Middle frontal gyrus (tissue), 1 donor: Measurements from ENCODE around the gene CHRNG.
"Not testable (repeated sequence)": the region's sequence is repeated elsewhere in the genome, so short reads cannot be mapped to it uniquely, and the experiment has no call there.

ENCODE experiments used
- DNase-seq: peaks from one replicate; pipeline ENCODE4 v3.0.0-alpha.2; 2015; ENCODE audit warnings: low spot score; ENCODE audit errors: extremely low spot score

The CHRNG gene

GRCh38 chr2:232543928-232544631 is 4.6 kb downstream of the CHRNG start:
- DNase-seq, result no peak

DNA sequence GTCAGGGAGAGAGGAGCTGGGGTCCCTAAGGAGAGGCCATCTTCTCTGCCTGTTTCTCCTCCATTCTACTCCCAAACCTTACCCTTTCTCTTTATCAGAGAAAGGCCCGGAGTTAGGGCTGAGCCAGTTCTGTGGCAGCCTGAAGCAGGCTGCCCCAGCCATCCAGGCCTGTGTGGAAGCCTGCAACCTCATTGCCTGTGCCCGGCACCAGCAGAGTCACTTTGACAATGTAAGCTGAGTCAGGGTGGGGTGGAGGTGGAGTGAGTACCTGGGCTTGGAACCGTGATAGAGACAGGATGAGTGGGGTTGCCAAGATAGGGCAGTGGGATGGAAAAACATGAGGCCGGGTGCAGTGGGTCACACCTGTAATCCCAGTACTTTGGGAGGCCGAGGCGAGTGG is 5.2 kb downstream of the CHRNG start:
- DNase-seq, result no peak

DNA sequence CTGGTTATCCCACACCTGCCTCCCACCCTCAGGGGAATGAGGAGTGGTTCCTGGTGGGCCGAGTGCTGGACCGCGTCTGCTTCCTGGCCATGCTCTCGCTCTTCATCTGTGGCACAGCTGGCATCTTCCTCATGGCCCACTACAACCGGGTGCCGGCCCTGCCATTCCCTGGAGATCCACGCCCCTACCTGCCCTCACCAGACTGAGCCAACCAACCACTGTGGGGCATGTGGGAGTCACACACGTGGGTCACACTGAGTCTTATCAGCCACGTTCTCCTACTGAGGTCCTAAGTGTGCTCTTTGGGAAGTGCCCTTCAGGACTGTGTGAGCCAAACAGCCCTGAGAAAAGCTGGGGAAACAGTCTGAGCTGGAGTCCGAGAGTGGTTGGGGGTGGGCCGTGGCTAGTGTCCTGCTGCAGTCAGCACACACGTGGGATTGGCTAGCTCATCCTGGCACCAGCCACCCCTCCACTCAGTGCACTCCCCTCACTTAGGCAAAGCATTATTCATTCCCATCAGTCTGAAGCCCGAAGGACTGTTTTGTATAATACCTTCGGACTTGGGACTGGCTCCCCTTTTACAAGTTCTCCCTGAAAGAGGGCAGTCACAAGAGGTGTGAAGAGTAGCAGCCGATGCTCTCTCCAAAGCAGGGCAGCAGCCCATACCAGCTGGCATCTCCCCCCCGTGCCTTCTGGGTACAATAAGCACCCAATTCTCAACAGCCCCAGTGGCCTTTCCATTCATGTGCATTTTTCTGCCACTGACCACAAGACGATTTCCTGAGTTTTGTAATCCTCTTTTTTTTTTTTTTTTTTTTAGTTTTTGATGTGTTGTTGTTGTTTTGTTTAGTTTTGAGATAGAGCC is 6.3 kb downstream of the CHRNG start:
- no peak for DNase-seq

- DNase-seq, result no peak
Measured at GRCh38 chr2:232547991-232548390, 8.5 kb downstream of the CHRNG start.

GRCh38 chr2:232549655-232550353 is 10.3 kb downstream of the CHRNG start:
- no peak for DNase-seq

DNA sequence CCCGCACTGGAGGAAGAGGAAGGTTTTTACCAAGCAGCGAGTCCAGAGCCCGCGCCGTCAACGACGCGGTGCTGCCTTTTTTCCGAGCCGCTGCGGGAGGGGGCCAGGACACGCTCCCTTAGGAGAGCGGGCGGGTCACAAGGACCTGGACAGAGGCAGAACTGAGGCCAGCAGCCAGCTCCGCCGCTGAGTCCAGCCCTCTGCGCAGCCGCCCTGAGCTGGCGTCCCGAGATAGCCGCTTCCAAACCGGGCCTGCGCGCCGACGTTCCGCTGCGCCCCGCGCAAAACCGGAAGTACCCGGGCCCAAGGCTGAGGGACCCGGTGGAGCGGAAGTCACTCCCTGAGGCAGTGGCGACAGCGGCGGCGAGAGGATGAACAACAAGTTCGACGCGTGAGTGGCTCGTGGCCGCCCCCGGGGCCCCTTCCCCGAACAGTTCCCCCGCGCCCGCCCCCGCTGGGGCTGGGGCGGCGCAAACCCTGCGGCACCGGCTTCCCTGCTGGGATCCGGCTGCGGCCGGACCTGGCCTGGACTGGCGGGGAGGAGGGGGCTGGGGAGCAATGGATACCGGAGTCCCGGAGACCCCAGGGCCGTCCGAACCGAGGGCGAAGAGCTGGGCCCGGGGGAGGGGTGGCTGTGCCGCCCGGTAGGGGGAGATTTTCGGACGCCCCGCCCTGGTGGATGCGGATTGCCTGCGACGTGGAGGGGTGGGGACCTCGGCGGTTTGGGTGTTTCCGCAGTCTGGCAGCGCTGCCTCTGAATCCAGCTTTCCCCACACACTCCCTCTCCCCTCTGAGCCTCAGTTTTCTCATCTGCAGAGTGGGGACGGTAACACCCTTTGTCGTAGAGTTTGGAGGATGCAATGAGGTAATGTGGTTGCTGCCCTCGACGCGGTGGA is 11.1 kb downstream of the CHRNG start, which contains the start of the genes EIF4E2 and TIGD1:
TSS of gene EIF4E2 (plus strand) at position 336 of the 896 bp plus-strand sequence. CDS start at position 372, 36 bp downstream.
TSS of gene TIGD1 (minus strand) at position 204 of the 896 bp plus-strand sequence. CDS start 675 bp downstream, outside the sequence.
- DNase-seq, result peak; percentile 90

- DNase-seq, result no peak
Measured at GRCh38 chr2:232551250-232551638, 11.8 kb downstream of the CHRNG start.

DNA sequence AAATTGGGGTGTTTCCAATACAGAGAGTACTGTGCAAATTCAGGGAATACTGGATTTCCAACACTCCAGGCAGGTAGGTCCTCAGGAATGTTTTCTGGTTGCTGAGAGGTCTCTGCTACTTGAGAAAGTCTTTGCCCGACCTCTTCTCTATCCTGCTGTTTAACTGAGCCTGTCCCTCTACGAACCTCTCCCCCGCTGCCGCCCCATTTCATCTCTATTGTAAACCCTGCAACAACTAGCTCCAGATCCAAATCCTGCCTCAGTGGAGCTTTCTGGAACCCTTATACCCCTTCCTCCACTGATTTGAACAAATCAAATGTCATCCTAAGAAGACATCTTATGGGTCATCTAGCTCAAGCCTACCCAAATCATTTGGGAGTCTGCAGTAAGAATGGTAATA is 12.3 kb downstream of the CHRNG start:
- DNase-seq, result no peak

- DNase-seq, result no peak
Measured at GRCh38 chr2:232556426-232556825, 16.9 kb downstream of the CHRNG start.

DNA sequence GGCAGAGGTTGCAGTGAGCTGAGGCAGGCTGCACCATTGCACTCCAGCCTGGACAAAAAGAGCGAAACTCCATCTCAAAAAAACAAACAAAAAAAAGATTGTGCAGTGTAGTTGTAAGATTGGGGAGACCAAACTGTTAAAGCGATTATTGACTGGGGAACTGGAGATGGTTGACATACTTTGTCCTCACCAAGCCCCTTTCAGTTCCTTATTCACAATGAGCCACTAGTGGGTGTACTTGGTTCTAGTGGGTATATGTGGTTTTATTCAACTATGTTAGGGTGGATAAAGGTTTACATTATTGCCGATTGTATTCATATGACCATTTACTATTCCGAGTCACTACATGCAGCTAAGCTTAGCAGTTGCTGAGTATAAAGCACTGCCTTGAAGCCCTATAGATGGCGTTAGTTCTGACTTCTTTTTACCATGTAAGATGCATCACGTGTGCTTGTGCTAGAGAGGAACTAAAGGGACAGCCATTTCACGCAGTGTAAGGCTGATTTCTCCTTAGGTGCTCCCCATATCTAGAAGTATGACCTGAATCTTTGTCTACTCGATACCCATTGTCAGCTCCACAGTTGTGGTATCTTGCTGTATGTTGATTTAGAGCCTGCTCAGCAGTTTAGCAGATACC is 23.1 kb downstream of the CHRNG start:
- DNase-seq, result no peak

GRCh38 chr2:232563580-232563979 is 24.1 kb downstream of the CHRNG start:
- DNase-seq, result no peak

GRCh38 chr2:232567721-232568120 is 28.2 kb downstream of the CHRNG start:
- DNase-seq, result no peak

DNA sequence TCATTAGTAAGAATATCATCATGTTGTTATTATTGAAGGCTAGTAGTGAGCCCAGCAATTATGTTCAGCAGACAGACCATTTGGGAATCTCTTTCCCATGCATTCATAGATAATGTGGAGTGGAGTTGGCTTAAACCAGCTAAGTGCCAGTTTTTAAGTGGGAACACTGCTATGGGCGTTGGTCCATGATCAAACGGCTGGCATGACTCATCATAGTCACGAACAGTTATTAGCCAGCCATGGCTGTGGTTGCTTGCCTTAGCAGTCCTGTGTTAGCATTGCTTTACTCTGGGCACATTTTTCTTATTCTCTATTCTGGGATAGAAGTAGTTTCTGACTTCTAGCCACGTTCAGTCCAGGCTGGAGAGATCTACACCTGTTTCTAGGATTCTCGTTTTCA is 28.7 kb downstream of the CHRNG start:
- DNase-seq, result no peak

DNA sequence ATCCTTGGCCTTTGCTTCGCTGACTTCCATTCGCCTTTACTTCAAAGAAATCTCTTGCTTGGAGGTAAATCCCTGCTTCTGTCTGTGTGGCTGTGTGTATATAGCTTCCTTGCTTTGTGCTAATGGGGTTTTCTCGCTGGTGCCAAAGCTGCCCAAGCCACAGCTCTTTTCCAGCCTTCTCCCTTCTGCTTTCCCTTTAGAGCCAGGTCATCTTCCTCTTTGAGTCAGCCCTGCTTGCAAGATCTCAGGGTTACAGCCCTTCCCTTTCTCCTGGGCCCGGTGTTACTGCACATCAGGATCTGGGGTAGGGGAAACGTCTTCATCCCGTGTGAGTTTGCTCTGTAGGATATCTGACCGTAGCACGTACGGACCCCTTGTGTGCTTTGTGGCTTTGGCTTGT is 30.0 kb downstream of the CHRNG start:
- no peak for DNase-seq

DNA sequence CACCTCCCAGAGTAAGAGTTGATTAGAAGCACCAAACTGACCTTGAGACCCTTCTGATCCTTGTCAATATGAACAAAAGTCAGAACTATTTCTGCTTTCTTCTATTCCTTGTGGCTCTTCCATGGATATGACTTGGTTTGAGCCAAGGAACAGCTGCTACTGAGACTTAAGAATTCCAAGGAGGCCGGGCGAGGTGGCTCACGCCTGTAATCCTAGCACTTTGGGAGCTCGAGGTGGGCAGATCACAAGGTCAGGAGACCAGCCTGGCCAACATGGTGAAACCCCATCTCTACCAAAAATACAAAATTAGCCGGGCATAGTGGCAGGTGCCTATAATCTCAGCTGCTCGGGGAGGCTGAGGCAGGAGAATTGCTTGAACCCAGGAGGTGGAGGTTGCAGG is 31.0 kb downstream of the CHRNG start:
- DNase-seq, result not testable (repeated sequence)

DNA sequence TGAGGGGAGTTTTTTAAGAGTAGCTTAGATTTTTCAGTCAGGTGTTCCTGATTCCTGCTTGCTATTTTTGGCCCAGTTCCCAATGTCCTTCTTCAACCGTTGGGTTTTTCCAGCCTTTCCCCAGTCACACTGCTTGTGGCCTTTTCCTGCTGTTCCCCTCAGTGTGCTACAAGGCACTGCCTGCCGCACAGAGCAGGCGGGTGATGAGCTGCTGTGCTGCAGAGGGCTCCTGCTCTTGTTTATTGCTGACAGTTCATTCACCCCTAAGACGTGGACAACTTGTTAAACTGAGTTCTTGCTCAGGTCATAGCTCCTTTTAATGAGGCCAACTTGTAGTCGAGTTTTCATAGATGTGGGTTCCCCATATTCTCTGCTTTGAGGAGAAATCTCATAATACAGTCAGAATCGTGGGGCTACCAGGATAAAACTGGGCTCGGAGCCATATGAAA is 31.6 kb downstream of the CHRNG start:
- DNase-seq, result no peak

- no peak for DNase-seq
Measured at GRCh38 chr2:232573042-232573441, 33.5 kb downstream of the CHRNG start.

- no peak for DNase-seq
Measured at GRCh38 chr2:232573771-232574435, 34.4 kb downstream of the CHRNG start.

- no peak for DNase-seq
Measured at GRCh38 chr2:232574674-232575403, 35.3 kb downstream of the CHRNG start.
